Pulmonary artery endothelial cell (primary cell): ENCODE data around the gene MAGOH. TPM values are rescaled to one million over a fixed set of nuclear protein-coding genes. Genes with fewer than 3 reads are reported as not detected.
"Not testable (repeated sequence)": the region's sequence is repeated elsewhere in the genome, so short reads cannot be mapped to it uniquely, and the experiment has no call there.

Experiments used
- DNase-seq: peaks from one replicate; pipeline ENCODE4 v3.0.0-alpha.2; 2011; ENCODE audit warnings: low read depth, low spot score
- total RNA-seq: library from RNA; depleted of rRNA; stranded (reverse); fragments of >200 nt; gene quantifications from 2 replicates; pipeline ENCODE4 v1.2.3, GENCODE V29; 2014

MAGOH gene
- total RNA-seq, 1 donor from 2014 or later, result 56.3 TPM

- DNase-seq, result no peak
Measured at GRCh38 chr1:53188099-53188498, 50.2 kb downstream of the MAGOH start.

GRCh38 chr1:53187401-53187800 is 50.9 kb downstream of the MAGOH start:
- no peak for DNase-seq

GRCh38 chr1:53186533-53186932 is 51.8 kb downstream of the MAGOH start:
- DNase-seq, result no peak

GRCh38 chr1:53185955-53186297 is 52.4 kb downstream of the MAGOH start:
- DNase-seq, result not testable (repeated sequence)

- DNase-seq, result no peak
Measured at GRCh38 chr1:53183095-53183990, 55.0 kb downstream of the MAGOH start.

- no peak for DNase-seq
Measured at GRCh38 chr1:53182716-53183094, 55.6 kb downstream of the MAGOH start.

GRCh38 chr1:53182111-53182593 is 56.2 kb downstream of the MAGOH start:
- peak; percentile 52 for DNase-seq

GRCh38 chr1:53180951-53181350 is 57.4 kb downstream of the MAGOH start:
- no peak for DNase-seq

GRCh38 chr1:53180226-53180625 is 58.1 kb downstream of the MAGOH start:
- DNase-seq, result no peak

Other genes with a start within 250 kb of the MAGOH start
- gene PODN, start 176.3 kb downstream of the MAGOH start, total RNA-seq, result 0.26 and 0.60 TPM in 2 replicates
- not detected in 2 replicates for gene SLC1A7, start 95.9 kb downstream of the MAGOH start, total RNA-seq
- gene CPT2, start 41.7 kb downstream of the MAGOH start, total RNA-seq, result 10.4 and 10.9 TPM in 2 replicates
- 47.3 and 47.8 TPM in 2 replicates for gene CZIB, start 17.9 kb downstream of the MAGOH start, total RNA-seq
- gene LRP8, start 89.6 kb upstream of the MAGOH start, total RNA-seq, result 43.5 and 59.7 TPM in 2 replicates
- not detected in 2 replicates for gene DMRTB1, start 220.9 kb upstream of the MAGOH start, total RNA-seq